Measurements from ENCODE around the gene NPAS3.

DNA sequence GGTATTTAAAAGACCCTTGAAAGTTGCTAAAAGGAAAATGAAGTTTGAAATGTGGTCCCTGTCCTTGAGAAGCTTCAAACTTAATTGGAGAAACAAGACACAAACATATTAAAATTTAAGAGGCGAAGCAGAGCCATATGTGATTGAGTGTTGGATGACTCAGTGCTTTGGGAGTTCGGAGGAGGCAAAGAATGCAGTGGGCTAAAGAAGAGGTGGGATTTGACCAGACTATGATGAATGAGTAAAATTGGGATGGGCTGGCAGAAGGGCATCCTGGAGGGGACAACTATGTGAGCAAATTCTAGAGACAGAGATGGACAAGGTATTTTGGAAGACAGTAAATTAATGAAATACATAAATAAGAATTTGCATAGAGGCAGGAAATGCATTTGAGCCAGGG is 653.6 kb downstream of the NPAS3 start:
- TF ChIP-seq, protein P1, sequence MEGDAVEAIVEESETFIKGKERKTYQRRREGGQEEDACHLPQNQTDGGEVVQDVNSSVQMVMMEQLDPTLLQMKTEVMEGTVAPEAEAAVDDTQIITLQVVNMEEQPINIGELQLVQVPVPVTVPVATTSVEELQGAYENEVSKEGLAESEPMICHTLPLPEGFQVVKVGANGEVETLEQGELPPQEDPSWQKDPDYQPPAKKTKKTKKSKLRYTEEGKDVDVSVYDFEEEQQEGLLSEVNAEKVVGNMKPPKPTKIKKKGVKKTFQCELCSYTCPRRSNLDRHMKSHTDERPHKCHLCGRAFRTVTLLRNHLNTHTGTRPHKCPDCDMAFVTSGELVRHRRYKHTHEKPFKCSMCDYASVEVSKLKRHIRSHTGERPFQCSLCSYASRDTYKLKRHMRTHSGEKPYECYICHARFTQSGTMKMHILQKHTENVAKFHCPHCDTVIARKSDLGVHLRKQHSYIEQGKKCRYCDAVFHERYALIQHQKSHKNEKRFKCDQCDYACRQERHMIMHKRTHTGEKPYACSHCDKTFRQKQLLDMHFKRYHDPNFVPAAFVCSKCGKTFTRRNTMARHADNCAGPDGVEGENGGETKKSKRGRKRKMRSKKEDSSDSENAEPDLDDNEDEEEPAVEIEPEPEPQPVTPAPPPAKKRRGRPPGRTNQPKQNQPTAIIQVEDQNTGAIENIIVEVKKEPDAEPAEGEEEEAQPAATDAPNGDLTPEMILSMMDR (IDR thresholded peaks at IDR 0.05; ENCODE audit: low read depth, low read length), result no peak
- no peak for TF ChIP-seq EZH2phosphoT487 (IDR thresholded peaks at IDR 0.05; ENCODE audit: low read depth)

All from OCI-LY3 (cell line).